ENCODE measurements around the gene FBXO33. TPM values are rescaled to one million over a fixed set of nuclear protein-coding genes. Genes with fewer than 3 reads are reported as not detected.
"Not testable (repeated sequence)": the region's sequence is repeated elsewhere in the genome, so short reads cannot be mapped to it uniquely, and the experiment has no call there.

Gene FBXO33
- polyA plus RNA-seq, 3 donors = 9.0 to 14.8 (median 14.1) TPM

GRCh38 chr14:39364509-39364908, 67.7 kb downstream of the FBXO33 start:
- no peak overlapping the region for H3K4me3 ChIP-seq (replicated peaks in 1 of 3; ENCODE audit: low read depth in 2 of 3, low read length in 3 of 3)
- WGBS (ENCODE audit: insufficient coverage) = no CpG with 5 or more reads among the region's 1 CpG
- no peaks in the 10 kb centered on the region for H3K4me1 ChIP-seq (ENCODE audit: control insufficient read depth in 1 of 2, insufficient read depth in 2 of 2, low read length in 2 of 2)
- no peak overlapping the region for H3K4me2 ChIP-seq (replicated peaks; ENCODE audit: extremely low read depth, low read length, poor library complexity, severe bottlenecking)
- H3K79me2 ChIP-seq (ENCODE audit: insufficient read depth, low read length) = peaks cover 4% of the 10 kb centered on the region
- no peak overlapping the region for H3K27ac ChIP-seq (ENCODE audit: low read depth in 1 of 2, low read length in 2 of 2)
- no peak for DNase-seq
- H3K36me3 ChIP-seq (replicated peaks in 1 of 2; ENCODE audit: control insufficient read depth in 1 of 2, insufficient read depth in 2 of 2, low read length in 2 of 2) = peaks cover 1 to 79% of the 10 kb centered on the region in 2 donors
- H3K9me3 ChIP-seq (replicated peaks in 1 of 2; ENCODE audit: control insufficient read depth in 1 of 2, insufficient read depth in 1 of 2, low read length in 2 of 2) = peaks cover 12 to 14% of the 10 kb centered on the region in 2 donors
- H3K27me3 ChIP-seq (ENCODE audit: control insufficient read depth in 2 of 2, insufficient read depth in 2 of 2, low read length in 2 of 2) = no peaks in the 10 kb centered on the region
- no peak overlapping the region for H3K27ac Mint-ChIP-seq
- no peak for TF ChIP-seq CTCF (IDR thresholded peaks at IDR 0.05)
- intact Hi-C loops (cut with micrococcal nuclease) = no loop called here
- H3K4me3 Mint-ChIP-seq = no peak overlapping the region
- H3K9ac ChIP-seq (ENCODE audit: insufficient read depth, low read length, poor library complexity, severe bottlenecking) = no peak overlapping the region
- H3K27me3 Mint-ChIP-seq (ENCODE audit: low read depth in 3 of 3) = no peaks in the 10 kb centered on the region
- H3K9me3 Mint-ChIP-seq = peaks cover 17 to 34% (median 26%) of the 10 kb centered on the region in 7 donors
- H3K36me3 Mint-ChIP-seq = peaks cover 63 to 64% of the 10 kb centered on the region in 2 donors
- peaks cover 20% of the 10 kb centered on the region for H4K20me1 ChIP-seq (ENCODE audit: insufficient read depth, low read length)
- H3K4me1 Mint-ChIP-seq = no peaks in the 10 kb centered on the region
- H2AFZ ChIP-seq (ENCODE audit: insufficient read depth, low read depth, low read length, poor library complexity, severe bottlenecking) = no peak overlapping the region

- H3K79me2 ChIP-seq (ENCODE audit: insufficient read depth, low read length); intact Hi-C loops (cut with micrococcal nuclease); H2AFZ ChIP-seq (ENCODE audit: insufficient read depth, low read depth, low read length, poor library complexity, severe bottlenecking): not testable (repeated sequence)
These were observed 70.7 kb downstream of the FBXO33 start for GRCh38 chr14:39361556-39361955.

More at GRCh38 chr14:39361556-39361955, 70.7 kb downstream of the FBXO33 start:
- H3K27me3 Mint-ChIP-seq (ENCODE audit: low read depth in 3 of 3); H3K4me3 ChIP-seq (replicated peaks in 1 of 3; ENCODE audit: low read depth in 2 of 3, low read length in 3 of 3); DNase-seq; H3K4me1 ChIP-seq (ENCODE audit: control insufficient read depth in 1 of 2, insufficient read depth in 2 of 2, low read length in 2 of 2); H3K4me2 ChIP-seq (replicated peaks; ENCODE audit: extremely low read depth, low read length, poor library complexity, severe bottlenecking); H3K27me3 ChIP-seq (ENCODE audit: control insufficient read depth in 2 of 2, insufficient read depth in 2 of 2, low read length in 2 of 2); H4K20me1 ChIP-seq (ENCODE audit: insufficient read depth, low read length); H3K4me3 Mint-ChIP-seq; H3K4me1 Mint-ChIP-seq; H3K27ac Mint-ChIP-seq; H3K9ac ChIP-seq (ENCODE audit: insufficient read depth, low read length, poor library complexity, severe bottlenecking); H3K27ac ChIP-seq (ENCODE audit: low read depth in 1 of 2, low read length in 2 of 2): not testable (repeated sequence)
- peaks cover 12 to 14% of the 10 kb centered on the region in 2 donors for H3K9me3 ChIP-seq (replicated peaks in 1 of 2; ENCODE audit: control insufficient read depth in 1 of 2, insufficient read depth in 1 of 2, low read length in 2 of 2)
- H3K36me3 ChIP-seq (replicated peaks in 1 of 2; ENCODE audit: control insufficient read depth in 1 of 2, insufficient read depth in 2 of 2, low read length in 2 of 2) = peaks cover 9 to 67% of the 10 kb centered on the region in 2 donors
- 97% methylated on average over 4 of the region's 5 CpGs for WGBS (ENCODE audit: insufficient coverage)
- H3K9me3 Mint-ChIP-seq = peaks cover 20 to 37% (median 26%) of the 10 kb centered on the region in 7 donors
- H3K36me3 Mint-ChIP-seq = peaks cover 84 to 88% of the 10 kb centered on the region in 2 donors
